ENCODE measurements around the gene KLKB1. TPM values are rescaled to one million over a fixed set of nuclear protein-coding genes. Genes with fewer than 3 reads are reported as not detected.
"Not testable (repeated sequence)": the region's sequence is repeated elsewhere in the genome, so short reads cannot be mapped to it uniquely, and the experiment has no call there.

KLKB1 gene
- total RNA-seq, 1 donor from 2014 or later: 0.36 TPM

- intact Hi-C loops (cut with micrococcal nuclease): no loop called here
These were observed 37.4 kb downstream of the KLKB1 start for GRCh38 chr4:186264660-186265059.

- intact Hi-C loops (cut with micrococcal nuclease): not testable (repeated sequence)
These were observed 37.9 kb downstream of the KLKB1 start for GRCh38 chr4:186265250-186265649.

- intact Hi-C loops (cut with micrococcal nuclease): no loop called here
These were observed 38.7 kb downstream of the KLKB1 start, which contains the start of gene F11 for GRCh38 chr4:186265683-186266652. Gene F11, plus strand, starts transcription at chr4:186266189. Its CDS starts 948 bp downstream, at chr4:186267137.

DNA sequence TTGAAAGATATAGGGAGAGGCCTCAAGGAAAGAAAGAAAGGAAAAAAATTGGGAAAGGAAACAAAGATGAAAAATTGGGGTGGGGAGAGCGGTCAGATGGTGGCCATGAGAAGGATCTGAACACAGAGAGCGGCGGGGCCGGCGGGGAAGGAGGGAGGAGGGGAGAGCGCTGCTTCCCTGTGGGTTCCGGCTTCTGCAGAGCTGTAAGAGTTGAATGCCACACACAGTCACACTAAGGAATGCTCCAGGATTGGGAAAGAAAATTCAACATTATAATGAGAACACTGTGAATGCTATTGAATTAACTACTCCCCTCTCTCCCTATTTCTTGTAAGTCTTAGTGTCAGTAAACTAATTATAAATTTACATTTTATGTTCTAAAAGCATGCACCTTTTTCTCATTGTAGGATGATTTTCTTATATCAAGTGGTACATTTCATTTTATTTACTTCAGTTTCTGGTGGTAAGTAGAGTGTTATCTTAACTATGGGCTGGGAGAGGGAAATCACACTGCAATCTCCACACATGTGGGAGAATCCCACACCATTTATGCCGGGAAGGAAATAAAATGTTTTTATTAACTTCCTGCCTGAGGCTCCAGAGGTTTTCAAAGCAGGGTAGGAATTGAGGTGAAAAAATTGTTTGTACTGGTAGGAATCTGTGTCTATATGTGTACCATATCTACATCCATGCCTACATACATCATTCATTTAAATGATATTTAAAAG lies 39.6 kb downstream of the KLKB1 start:
- intact Hi-C loops (cut with micrococcal nuclease): no loop called here

DNA sequence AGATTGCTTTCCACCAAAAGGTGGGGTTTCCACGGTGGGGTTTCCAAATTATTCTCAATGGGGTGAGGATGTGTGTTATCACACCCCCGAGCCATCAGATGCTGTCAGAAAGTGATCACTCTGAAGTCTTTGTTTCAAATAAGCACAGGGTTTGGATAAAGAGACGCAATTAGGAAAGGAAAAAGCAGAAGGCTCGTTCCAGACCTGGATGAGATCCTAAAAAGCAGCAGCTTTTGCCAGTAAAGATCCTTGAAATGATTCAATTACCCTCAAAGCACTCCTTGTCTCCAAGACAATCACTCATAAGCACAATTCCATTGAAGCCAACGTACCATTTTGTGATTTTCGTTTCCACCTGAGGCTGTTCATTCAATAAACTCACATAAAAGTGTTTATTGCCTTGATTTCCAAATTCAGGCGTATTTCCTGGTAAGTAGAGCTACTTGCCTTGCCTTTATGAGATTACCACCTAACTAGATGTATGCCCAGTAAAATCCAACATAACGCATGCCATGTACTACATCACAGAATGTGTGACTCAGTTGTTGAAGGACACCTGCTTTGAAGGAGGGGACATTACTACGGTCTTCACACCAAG lies 43.9 kb downstream of the KLKB1 start:
- intact Hi-C loops (cut with micrococcal nuclease): no loop called here

GRCh38 chr4:186272699-186273391 lies 45.5 kb downstream of the KLKB1 start:
- intact Hi-C loops (cut with micrococcal nuclease): no loop called here

- intact Hi-C loops (cut with micrococcal nuclease): not testable (repeated sequence)
These were observed 46.1 kb downstream of the KLKB1 start for GRCh38 chr4:186273392-186273789.

GRCh38 chr4:186283311-186283710 lies 56.0 kb downstream of the KLKB1 start:
- intact Hi-C loops (cut with micrococcal nuclease): no loop called here

DNA sequence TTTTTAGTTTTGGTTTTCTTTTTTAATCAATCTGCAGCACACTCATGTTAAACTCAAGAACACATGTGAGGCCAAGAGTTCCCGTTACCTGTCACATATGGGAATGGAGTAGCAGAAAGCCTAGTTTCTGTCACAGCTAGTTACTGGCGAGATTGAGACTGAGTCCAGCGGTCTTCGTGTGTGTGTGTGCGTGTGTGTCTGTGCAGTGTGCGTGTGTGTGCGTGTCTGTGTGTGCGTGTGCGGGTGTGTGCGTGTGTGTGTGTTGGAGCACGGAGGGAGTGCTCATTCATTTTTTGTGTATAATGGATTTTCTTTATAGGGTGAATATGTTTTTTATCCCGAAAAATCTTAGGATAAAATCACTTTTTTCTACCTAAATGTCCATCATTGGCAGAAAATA lies 57.8 kb downstream of the KLKB1 start:
- intact Hi-C loops (cut with micrococcal nuclease): no loop called here

GRCh38 chr4:186286581-186286980 lies 59.3 kb downstream of the KLKB1 start:
- intact Hi-C loops (cut with micrococcal nuclease): no loop called here

DNA sequence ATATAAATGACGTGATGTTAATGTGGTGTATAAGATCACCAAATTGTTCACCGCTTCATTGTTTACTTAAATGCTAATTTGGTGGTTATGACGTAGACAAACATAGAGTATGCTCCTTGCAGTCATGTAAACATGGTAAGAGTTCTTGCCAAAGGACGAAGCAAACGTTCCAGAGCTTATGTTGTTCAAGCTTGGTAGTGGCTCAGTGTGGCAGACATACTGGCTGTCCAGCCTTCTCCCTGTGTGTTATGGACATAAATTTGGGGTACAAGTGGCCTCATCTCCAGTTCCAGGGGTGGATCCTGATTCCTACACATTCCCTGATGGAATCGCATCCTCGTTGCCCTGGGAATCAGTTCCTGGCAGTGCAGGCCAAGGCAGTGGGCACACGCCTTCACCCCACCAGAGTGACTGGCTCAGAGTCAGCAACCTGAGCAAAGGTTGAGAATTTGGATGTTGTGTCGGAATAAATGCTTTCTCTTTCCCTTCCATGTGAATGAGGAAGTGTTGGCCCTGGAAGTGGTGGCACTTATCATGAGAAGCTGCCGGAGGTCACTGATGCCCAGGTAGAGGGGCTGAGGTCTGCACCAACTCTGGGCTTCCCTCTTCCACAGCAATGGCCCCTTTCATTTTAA lies 64.1 kb downstream of the KLKB1 start:
- intact Hi-C loops (cut with micrococcal nuclease): no loop called here

- intact Hi-C loops (cut with micrococcal nuclease): no loop called here
These were observed 66.9 kb downstream of the KLKB1 start for GRCh38 chr4:186294160-186294559.

- intact Hi-C loops (cut with micrococcal nuclease): no loop called here
These were observed 69.2 kb downstream of the KLKB1 start for GRCh38 chr4:186296481-186296880.

DNA sequence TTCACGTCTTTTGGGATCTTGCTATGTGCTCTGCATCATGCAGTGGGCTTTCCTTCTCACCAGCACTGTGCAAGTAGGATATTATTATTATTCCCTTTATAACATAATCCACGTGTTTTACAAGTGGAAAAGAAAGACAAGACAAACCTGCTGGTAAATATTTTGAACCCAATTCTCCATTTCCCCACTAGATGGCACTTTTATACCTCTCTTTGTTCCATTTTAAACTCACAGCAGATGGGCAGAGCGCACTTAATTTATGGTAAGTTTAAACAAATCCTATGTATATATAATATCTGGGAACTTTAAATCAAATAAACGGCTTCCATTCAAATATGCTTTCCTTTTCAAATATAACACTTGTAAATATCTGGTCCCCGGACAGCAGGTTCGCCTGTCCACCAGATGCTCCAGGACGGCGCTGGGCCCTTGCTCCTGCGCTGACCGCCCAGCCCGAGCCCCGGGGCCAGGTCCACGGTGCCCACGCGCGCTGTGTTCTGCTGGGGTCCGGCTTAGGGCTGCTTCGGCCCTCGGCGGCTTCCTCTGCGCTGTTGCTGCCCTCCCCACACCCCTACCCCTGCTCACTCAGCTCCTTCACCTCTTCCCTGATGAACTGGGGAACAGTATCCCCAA lies 69.8 kb downstream of the KLKB1 start:
- intact Hi-C loops (cut with micrococcal nuclease): loop anchor here (1.0 kb wide), 1 partner anchor 290 kb away; no protein-coding TSS in a partner anchor

DNA sequence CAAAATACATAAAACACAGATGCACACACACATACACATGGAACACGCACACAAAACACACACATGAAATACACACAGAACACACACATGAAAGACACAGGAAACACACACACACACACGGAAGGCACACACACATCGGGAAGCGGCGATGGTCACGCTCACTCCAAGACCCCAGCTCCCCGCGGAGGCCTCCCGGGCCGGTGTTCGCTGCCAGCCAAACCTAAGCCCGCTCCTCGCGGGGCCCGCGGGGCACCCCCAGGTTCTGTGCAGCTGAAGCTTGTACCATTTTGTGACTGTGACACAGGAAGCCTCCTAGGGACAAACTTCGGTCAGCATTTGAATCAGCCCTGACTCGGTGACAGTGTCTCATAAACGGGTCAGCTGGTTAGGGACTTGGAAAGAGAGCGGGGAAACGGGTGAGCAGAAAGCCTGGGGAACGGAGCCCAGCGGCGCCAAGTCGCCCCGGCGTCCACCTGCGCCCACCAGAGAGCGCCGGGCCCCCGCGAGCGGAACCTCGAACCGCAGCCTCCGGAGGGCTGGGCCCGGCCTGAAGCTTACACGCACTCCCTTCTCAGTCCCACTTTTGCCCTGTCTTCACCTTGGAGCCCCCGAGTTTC lies 70.8 kb downstream of the KLKB1 start:
- intact Hi-C loops (cut with micrococcal nuclease): no loop called here

GRCh38 chr4:186299291-186299690 lies 72.0 kb downstream of the KLKB1 start:
- intact Hi-C loops (cut with micrococcal nuclease): no loop called here

DNA sequence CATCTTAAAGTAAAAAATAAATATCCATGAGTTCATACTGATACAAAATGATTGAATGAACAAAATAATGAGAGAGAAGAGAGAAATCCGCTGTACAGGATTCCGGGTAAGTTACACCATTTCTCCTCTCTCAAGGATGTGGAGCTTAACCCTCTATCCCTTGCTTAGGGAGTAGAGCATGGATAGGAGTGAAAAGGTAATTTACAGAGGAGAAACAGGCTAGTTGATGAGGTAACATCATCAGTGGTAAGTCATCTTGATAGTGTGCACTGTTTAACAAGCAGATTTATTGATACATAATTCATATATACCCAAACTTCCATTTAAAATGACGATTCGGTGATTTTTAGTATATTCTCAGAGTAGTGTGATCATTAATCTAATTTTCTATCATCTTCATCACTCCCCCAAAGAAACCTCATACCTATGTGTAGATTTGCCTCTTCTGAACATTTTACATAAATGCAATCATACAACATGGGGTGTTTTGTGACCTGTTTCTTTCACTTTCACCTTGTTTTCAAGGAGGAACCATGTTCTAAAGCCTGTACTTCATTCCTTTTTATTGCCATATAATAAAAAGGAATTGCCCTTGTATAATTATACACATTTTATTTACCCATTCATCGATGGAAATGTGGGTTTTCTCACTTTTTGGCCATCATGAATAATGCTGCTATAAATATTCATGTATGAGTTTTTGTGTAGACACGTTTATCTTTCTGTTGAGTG lies 73.5 kb downstream of the KLKB1 start:
- intact Hi-C loops (cut with micrococcal nuclease): no loop called here

- intact Hi-C loops (cut with micrococcal nuclease): no loop called here
These were observed 76.9 kb downstream of the KLKB1 start for GRCh38 chr4:186304216-186304615.

DNA sequence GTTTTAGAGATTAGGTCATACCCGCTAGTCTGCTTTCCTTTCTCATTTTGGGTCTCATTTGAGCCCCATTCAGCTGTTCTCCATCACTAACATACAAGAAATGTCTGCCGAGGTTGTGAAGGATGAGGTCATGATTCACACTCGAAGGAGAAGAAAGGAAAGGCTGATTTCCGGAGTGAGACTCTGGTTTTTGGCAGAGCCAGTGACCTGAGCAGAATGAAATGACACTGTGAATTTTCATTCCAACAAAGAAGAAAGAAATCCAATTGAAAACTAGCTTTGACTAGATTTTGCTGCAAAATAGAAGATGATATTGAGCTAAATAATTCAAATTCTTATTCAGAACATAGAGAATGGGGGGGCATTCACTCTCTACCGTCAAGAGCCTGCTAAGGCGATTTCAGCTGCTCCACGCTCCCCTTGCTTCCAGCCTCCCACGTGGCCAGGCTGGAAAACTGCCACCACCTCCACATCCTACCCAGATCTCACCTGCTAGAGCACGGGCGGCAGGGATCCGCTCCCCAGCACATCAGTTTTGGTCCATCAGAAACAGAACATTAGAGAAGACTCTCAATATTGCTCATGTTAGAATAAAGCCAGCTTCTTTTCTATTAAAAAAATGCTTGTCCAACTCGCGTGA lies 77.7 kb downstream of the KLKB1 start:
- intact Hi-C loops (cut with micrococcal nuclease): no loop called here

Data from T-helper 2 cell treated with Interferon-gamma antibody and Interleukin-4, amounts not matched to agents 100 ng/mL and 5 ng/mL, for 36 hours (primary cell).